Epidermal melanocyte (primary cell): ENCODE measurements around the gene PRKAA2.

Experiments
- DNase-seq: peaks from one replicate; pipeline ENCODE4 v3.0.0; 2011; ENCODE audit warnings: low spot score; ENCODE audit not compliant: insufficient read length

Gene PRKAA2

DNA sequence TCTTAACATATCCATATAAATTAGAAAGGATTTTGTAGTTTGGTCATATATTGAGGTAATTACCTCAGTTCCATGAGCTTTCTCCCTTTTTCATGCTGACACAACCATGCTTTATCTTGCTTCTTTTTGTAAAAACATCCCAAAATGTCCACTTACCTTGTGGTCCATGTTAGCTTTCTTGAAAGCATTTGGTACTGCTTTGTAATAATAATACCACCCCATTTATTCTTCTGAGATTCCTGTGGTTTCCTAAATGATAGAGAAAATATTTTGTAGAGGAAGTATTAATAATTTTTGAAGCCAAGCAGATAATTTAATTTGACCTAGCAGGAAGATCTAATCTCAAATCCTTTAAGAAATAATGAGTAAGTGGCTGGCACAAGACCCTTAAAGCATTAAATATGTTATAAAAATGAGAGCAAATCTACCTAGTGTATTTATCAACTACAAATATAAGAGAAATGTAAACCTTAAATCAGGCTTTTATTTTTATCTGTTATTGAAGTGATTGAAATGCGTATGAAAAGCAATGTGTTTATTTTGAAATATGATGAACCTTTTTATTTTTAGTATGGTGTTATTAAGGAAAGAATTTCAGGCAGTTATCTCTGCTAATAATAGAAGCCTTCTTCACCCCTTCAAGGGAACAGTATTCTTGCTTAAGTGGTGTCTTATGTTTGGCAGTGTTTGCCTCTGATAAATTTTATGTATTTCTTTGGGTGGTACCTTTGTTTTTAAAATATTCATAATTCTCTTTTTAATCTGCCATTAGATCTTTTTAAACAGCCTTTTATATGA is 9.2 kb downstream of the PRKAA2 start:
- DNase-seq, result no peak

DNA sequence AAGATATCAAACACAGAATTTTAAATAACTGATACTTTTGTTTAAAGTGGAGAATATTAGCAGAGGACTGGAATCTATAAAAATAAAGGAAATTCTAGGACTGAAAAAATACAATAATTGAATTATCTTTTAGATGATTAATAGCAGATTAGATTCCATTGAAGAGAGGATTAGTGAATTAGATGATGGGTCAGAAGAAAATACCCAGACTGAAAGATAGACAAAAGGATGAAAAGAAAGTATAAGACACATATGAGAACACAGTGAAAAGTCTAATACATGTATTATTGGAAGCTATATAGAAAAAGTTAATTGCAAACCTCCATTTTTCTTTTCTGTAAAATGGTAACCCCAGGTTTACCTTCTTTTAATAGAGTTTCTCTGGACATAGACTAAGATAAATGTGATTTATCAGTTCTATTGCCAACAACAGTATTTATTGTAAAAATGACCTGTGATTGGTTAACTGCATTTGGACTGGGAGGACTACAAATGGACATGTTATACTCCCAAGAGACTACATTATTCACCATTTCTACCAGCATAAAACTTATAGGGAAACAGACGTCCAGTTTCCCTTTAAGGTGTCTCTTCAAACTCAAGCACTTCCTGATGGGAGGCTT is 11.0 kb downstream of the PRKAA2 start:
- no peak for DNase-seq

- no peak for DNase-seq
Measured at GRCh38 chr1:56658254-56658653, 13.1 kb downstream of the PRKAA2 start.

- DNase-seq, result no peak
Measured at GRCh38 chr1:56660293-56660692, 15.2 kb downstream of the PRKAA2 start.

GRCh38 chr1:56663846-56664245 is 18.7 kb downstream of the PRKAA2 start:
- DNase-seq, result no peak

GRCh38 chr1:56665384-56665783 is 20.3 kb downstream of the PRKAA2 start:
- DNase-seq, result no peak

GRCh38 chr1:56666112-56666608 is 21.0 kb downstream of the PRKAA2 start:
- DNase-seq, result no peak

DNA sequence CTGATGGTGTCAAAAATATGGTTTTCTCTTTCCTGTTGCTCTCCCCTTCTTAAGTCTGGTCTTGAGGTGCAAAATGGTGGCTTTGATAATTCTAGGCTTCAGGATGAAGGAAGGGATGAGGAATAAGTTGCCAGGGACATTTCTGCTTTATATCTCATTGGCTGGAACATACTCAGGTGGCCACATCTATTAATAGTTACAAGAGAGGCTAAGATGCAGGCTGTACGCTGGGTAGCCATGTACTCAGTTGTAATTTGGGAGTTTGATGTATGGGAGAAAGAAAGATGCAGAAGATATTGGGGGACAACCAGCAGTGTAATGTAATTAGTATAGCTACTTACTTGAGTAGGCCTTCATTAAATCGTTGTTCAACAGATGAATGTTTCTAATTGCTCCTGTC is 25.2 kb downstream of the PRKAA2 start:
- no peak for DNase-seq

GRCh38 chr1:56671085-56671484 is 26.0 kb downstream of the PRKAA2 start:
- no peak for DNase-seq

DNA sequence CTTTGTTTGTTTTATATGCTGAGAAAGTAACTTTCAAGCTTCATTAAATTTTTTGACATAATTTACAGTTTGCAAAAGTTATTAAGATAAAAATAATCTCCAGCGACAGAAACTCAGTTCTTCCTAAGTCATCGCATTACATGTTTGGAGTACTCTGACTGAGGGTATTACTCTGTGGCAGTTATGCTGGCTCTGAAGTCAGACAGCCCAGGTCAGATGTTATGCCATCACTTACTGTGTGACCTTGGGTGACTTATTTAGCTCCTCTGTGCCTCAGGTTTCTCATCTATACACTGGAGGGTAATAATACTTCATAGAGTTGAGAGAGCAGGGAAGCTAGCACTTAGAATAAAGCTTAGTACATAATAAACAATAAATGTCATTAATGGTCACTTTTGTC is 26.4 kb downstream of the PRKAA2 start:
- DNase-seq, result no peak

DNA sequence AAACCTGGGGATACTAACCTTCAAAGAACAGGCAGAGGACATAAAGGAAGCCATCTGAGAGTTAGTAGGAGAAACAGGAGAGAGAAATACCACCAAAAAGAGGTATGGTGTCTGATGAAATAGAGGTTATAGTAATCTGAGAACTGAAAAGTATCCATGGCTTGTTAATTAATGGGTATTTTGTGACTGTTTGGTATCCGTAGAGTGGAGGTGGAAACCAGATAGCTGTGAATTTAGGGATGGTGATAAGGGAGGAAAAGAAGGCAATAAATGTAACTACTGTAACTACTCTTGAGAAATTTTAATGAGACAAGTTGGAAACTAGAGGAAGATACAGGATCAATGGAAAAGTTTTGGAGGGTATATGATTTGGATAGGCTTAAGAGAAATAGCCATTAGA is 27.5 kb downstream of the PRKAA2 start:
- DNase-seq, result no peak

DNA sequence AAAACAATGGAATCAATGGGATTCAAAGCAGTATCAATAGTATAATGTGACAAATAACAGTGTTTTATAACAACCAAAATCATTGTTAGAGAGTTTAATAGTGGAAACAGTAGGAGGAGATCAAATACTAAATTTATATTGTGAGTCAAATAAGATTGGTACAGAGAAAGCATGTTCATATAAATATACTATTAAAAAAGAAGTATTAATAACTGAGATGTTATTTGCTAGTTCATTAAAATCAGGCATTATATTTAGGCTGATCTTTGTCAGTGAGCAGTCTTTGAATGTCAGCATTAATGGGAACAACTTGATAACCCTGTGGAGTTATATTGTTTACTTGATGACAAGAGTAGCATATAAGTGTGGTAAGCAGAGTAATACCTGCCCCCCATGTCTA is 30.6 kb downstream of the PRKAA2 start:
- DNase-seq, result no peak

DNA sequence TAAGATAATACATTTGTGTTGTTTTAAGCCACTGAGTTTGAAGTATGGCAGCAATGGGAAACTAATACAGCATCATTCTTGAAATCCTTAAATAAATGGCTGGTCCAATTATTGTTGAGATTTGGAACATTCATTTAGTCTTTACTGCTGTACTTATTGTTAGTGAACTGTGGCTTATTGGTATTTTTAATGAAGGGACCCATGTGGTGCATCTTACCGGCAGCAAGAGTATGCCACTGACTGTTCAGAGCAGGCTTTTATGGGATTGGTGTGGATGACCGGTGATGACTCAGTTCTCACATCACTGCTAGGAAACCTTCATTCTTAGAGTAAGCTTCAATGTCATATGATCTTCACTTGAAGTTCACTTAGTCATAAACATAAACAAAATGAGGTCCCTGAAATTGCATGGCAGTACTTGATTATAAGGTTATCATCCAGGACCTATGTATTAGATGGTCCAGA is 31.5 kb downstream of the PRKAA2 start:
- no peak for DNase-seq

DNA sequence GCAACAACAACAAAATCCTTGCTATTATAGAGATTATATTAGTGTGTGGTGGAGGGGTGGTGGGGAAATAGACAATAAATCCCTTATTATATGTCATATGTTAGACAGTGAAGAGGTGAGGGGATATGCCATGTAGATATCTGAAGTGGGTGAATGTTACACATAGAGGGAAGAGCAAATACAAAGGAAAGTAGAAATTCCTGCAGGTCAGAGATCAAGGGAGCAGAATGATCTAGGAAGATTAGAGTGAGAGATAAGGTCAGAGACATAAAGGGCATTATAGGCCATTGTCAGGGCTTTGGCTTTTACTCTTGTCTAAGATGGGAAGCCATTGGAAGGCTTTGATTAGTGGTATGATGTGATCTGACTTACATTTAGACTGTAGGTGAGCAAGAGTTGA is 38.5 kb downstream of the PRKAA2 start:
- no peak for DNase-seq

GRCh38 chr1:56686169-56686568 is 41.1 kb downstream of the PRKAA2 start:
- DNase-seq, result no peak

GRCh38 chr1:56688522-56689026 is 43.5 kb downstream of the PRKAA2 start:
- DNase-seq, result peak; percentile 23

DNA sequence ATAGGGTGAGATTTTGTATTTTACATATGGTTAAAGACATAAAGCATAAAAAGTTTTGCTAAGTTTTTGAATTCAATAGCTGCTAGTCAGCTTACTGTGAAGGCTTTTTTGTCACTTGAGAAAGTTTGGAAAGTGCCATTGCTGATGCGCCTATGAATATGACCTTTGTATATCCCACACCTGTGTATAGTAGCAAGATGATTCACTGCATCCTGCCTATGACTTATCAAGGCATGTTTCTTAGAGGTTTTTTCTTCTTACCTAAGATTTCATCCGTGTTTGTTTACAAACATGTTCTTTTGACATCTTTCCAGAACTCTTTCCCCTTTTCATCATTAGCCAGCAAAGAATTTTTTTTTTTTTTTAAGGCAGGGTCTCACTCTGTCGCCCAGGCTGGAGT is 51.5 kb downstream of the PRKAA2 start:
- DNase-seq, result no peak

DNA sequence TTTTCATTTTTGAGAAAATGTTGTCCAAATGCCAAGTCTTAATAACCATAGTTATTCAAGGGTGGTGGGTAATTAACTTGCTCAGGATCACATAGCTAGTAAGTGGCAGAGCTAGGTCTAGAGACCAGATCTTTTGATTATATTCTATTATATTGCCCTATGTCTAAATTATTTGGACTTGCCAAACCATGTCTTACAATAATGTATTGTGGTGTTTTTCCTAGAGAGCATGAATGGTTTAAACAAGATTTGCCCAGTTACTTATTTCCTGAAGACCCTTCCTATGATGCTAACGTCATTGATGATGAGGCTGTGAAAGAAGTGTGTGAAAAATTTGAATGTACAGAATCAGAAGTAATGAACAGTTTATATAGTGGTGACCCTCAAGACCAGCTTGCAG is 58.6 kb downstream of the PRKAA2 start:
- DNase-seq, result no peak

DNA sequence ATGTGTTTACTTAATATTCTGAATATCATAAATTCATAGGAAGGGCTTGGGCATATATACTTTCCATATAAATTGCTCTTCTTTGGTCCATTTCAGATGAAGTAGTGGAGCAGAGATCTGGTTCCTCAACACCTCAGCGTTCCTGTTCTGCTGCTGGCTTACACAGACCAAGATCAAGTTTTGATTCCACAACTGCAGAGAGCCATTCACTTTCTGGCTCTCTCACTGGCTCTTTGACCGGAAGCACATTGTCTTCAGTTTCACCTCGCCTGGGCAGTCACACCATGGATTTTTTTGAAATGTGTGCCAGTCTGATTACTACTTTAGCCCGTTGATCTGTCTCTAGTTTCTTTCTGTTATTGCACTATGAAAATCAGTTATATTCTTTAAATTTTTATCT is 62.3 kb downstream of the PRKAA2 start:
- no peak for DNase-seq

- no peak for DNase-seq
Measured at GRCh38 chr1:56709269-56709880, 64.3 kb downstream of the PRKAA2 start.

GRCh38 chr1:56709995-56710394 is 64.9 kb downstream of the PRKAA2 start:
- DNase-seq, result no peak

GRCh38 chr1:56710646-56711045 is 65.5 kb downstream of the PRKAA2 start:
- DNase-seq, result no peak
